Cardiac muscle cell (in vitro differentiated cells and primary cell): ENCODE data around the gene ITGB3BP. TPM values are rescaled to one million over a fixed set of nuclear protein-coding genes. Genes with fewer than 3 reads are reported as not detected.

Experiments
- DNase-seq, 2 donors: peaks; one replicate each; pipeline versions ENCODE4 v3.0.0 to v3.0.0-alpha.2; 2010 to 2017; ENCODE audit warnings: low read depth in 1 of 2, low spot score in 1 of 2
- H3K27ac ChIP-seq: fragments of 200-600 bp; sonication (generic); 2 replicates; pipeline ENCODE4 v1.5.1; 2016
- H3K27me3 ChIP-seq: fragments of 200-600 bp; sonication (generic); 2 replicates; pipeline ENCODE4 v1.6.0; 2016; ENCODE audit warnings: control low read depth
- H3K36me3 ChIP-seq: fragments of 200-600 bp; sonication (generic); 2 replicates; pipeline ENCODE4 v1.5.1; 2016; ENCODE audit warnings: control low read depth
- H3K4me1 ChIP-seq: fragments of 200-600 bp; sonication (generic); 2 replicates; pipeline ENCODE4 v1.8.1; 2017; ENCODE audit warnings: low read depth, mild to moderate bottlenecking, mixed run types
- H3K4me3 ChIP-seq: fragments of 200-600 bp; sonication (generic); 2 replicates; pipeline ENCODE4 v1.5.1; 2016; ENCODE audit warnings: mild to moderate bottlenecking
- H3K9me3 ChIP-seq: fragments of 200-600 bp; sonication (generic); 2 replicates; pipeline ENCODE4 v1.5.1; 2017; ENCODE audit warnings: low read depth, mild to moderate bottlenecking, control low read depth
- polyA plus RNA-seq: library from polyadenylated mRNA; unstranded; fragments of >200 nt; fragmentation: Nextera tagmentation; extraction: Ambion mirVana; gene quantifications from 2 replicates; pipeline ENCODE4 v1.2.1, GENCODE V29; 2016
- total RNA-seq: library from RNA; depleted of rRNA; stranded (reverse); fragments of >200 nt; gene quantifications from 2 replicates; pipeline ENCODE4 v1.2.3, GENCODE V29; 2016
- TF ChIP-seq, protein P1 (sequence below): IDR thresholded peaks from 2 replicates; pipeline ENCODE4 v1.5.1; 2012; ENCODE audit warnings: low read depth, mild to moderate bottlenecking, low read length

The ITGB3BP gene
- total and polyA plus RNA-seq, 2 experiments from 2014 or later, result 5.1 to 21.0 TPM

DNA sequence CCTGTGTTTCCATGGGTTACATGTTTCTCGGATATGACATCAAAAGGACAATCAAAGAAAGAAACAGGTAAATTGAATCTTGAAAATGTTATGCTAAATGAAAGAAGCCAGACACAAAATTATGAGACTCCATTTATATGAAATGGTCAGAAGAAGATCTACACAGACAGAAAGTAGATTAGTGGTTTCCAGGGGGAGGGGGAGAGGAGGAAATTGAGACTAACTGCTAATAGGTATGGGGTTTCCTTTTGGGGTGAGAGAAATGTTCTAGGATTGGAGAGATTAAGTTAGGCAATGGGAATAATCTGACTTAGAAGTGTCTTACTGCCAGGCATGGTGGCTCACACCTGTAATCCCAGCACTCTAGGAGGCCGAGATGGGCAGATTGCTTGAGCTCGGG, 21.8 kb downstream of the ITGB3BP start:
- H3K9me3 ChIP-seq, result no peaks in the 10 kb centered on the region
- no peaks in the 10 kb centered on the region for H3K27me3 ChIP-seq
- no peaks in the 10 kb centered on the region for H3K4me1 ChIP-seq
- no peak overlapping the region for H3K4me3 ChIP-seq
- TF ChIP-seq, protein P1, sequence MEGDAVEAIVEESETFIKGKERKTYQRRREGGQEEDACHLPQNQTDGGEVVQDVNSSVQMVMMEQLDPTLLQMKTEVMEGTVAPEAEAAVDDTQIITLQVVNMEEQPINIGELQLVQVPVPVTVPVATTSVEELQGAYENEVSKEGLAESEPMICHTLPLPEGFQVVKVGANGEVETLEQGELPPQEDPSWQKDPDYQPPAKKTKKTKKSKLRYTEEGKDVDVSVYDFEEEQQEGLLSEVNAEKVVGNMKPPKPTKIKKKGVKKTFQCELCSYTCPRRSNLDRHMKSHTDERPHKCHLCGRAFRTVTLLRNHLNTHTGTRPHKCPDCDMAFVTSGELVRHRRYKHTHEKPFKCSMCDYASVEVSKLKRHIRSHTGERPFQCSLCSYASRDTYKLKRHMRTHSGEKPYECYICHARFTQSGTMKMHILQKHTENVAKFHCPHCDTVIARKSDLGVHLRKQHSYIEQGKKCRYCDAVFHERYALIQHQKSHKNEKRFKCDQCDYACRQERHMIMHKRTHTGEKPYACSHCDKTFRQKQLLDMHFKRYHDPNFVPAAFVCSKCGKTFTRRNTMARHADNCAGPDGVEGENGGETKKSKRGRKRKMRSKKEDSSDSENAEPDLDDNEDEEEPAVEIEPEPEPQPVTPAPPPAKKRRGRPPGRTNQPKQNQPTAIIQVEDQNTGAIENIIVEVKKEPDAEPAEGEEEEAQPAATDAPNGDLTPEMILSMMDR, result no peak
- no peak for DNase-seq
- no peaks in the 10 kb centered on the region for H3K36me3 ChIP-seq
- H3K27ac ChIP-seq, result no peak overlapping the region

DNA sequence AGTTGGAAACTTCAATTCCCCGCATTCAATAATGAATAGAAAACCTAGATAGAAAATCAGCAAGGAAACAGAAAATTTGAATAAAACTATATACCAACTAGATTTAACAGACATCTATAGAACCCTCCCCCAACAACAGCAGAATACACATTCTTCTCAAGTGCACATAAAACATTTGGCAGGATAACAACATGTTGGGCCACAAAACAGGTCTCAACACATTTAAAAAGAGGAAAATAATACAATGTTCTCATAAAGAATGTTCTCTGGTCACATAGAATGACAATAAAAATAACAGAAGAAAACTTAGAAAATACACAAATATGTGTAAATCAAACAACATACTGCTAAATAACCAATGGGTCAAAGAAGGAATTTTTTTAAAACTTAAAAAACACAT, 24.9 kb downstream of the ITGB3BP start:
- Histone ChIP-seq H3K4me1 (no peaks in the 10 kb centered on the region), H3K27ac (no peak overlapping the region), H3K4me3 (no peak overlapping the region)

DNA sequence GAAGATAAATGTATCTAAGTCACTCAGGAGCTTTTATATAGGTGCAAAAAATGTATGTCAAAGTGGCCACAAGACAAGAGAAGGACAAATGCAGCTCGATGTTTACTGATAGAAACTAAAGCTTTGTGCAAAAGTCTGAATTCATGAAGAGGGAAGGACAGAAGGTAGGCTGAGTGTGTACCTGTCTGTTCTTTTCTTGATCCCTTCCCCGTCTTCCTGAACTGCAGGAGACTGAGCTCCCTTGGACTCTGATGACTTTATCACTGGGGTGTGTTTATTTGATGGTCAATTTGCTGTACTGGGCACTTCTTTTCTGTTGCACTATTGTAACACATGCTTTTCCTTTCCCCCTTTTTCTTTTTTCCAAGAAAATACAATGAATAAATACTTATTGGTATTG, 25.4 kb downstream of the ITGB3BP start:
- H3K36me3 ChIP-seq, result no peaks in the 10 kb centered on the region

More for the DNA sequence above, 24.9 kb downstream of the ITGB3BP start:
- TF ChIP-seq, protein P1, result no peak
- Histone ChIP-seq H3K9me3 (no peaks in the 10 kb centered on the region), H3K27me3 (no peaks in the 10 kb centered on the region), H3K36me3 (no peaks in the 10 kb centered on the region)
- DNase-seq, result no peak

DNA sequence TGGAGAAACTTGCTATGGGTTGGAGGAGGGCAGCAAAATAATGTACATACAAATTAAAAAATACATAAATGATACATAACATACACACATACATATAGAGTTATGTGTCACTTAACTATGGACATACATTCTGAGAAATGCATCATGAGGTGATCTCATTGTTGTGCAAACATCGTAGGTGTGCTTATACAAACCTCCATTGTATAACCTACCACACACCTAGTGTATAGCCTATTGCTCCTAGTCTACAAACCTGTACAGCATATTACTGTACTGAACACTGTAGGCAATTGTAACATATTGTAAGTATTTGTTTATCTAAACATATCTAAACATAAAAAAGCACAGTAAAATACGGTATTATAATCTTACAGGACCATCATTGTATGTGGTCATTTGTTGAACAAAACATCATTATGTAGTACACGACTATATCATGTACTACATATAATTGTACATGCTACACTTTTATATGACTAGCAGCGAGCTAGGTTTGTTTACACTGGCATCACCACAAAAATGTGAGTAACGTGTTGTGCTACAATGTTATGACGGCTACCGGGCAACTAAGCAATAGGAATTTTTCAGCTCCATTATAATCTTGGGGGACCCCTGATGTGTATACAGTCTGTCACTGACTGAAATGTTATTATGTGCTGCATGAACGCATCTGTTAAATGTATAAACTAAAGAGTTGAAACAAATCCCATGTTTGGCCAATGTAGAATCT, 35.5 kb downstream of the ITGB3BP start:
- Histone ChIP-seq H3K27ac (no peak overlapping the region), H3K36me3 (no peaks in the 10 kb centered on the region), H3K4me3 (no peak overlapping the region), H3K9me3 (no peaks in the 10 kb centered on the region), H3K4me1 (no peaks in the 10 kb centered on the region), H3K27me3 (no peaks in the 10 kb centered on the region)
- TF ChIP-seq, protein P1, result no peak
- peak in 1 of 2 donors; percentile 60 for DNase-seq

More for the DNA sequence above, 25.4 kb downstream of the ITGB3BP start:
- Histone ChIP-seq H3K9me3 (no peaks in the 10 kb centered on the region), H3K27ac (no peak overlapping the region), H3K4me3 (no peak overlapping the region), H3K27me3 (no peaks in the 10 kb centered on the region), H3K4me1 (no peaks in the 10 kb centered on the region)
- DNase-seq, result no peak
- TF ChIP-seq, protein P1, result no peak

DNA sequence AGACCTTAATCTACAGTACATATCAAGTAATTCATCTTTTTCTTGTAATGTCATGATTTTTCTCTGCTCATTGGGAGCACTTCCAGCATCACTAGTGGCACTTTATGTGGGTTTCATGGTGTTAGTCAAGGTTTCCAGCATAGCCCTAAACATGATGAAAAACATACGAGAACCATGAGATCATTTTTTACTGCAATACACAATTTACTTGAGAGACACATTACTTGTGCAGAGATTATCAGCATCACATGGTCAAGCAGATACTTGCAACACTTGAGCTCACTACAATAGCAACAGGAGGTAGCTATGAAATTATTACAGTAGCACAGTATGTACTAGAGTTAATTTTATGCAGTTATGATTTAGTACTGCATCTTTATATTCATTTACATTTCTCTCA, 36.4 kb downstream of the ITGB3BP start:
- no peak overlapping the region for H3K27ac ChIP-seq
- TF ChIP-seq, protein P1, result no peak
- H3K4me1 ChIP-seq, result no peaks in the 10 kb centered on the region
- peak in 1 of 2 donors; percentile 19 for DNase-seq
- no peak overlapping the region for H3K4me3 ChIP-seq
- H3K9me3 ChIP-seq, result no peaks in the 10 kb centered on the region
- H3K36me3 ChIP-seq, result no peaks in the 10 kb centered on the region
- H3K27me3 ChIP-seq, result no peaks in the 10 kb centered on the region
